ENCODE results near the gene HS2ST1.

- TF ChIP-seq CTCF (conservative IDR thresholded peaks at IDR 0.05; ENCODE audit: low read depth, low read length) (no peak), EZH2 (IDR thresholded peaks at IDR 0.05; ENCODE audit: borderline replicate concordance, low read depth, low read length, poor library complexity, severe bottlenecking) (no peak)
Observed at GRCh38 chr1:87127581-87127980, 213.1 kb downstream of the HS2ST1 start.

All from A673 (cell line).